Measurements from ENCODE around the gene GINS2. TPM values are rescaled to one million over a fixed set of nuclear protein-coding genes. Genes with fewer than 3 reads are reported as not detected.

GINS2 gene
- total RNA-seq, 1 experiment from 2014 or later, result 38.0 TPM

DNA sequence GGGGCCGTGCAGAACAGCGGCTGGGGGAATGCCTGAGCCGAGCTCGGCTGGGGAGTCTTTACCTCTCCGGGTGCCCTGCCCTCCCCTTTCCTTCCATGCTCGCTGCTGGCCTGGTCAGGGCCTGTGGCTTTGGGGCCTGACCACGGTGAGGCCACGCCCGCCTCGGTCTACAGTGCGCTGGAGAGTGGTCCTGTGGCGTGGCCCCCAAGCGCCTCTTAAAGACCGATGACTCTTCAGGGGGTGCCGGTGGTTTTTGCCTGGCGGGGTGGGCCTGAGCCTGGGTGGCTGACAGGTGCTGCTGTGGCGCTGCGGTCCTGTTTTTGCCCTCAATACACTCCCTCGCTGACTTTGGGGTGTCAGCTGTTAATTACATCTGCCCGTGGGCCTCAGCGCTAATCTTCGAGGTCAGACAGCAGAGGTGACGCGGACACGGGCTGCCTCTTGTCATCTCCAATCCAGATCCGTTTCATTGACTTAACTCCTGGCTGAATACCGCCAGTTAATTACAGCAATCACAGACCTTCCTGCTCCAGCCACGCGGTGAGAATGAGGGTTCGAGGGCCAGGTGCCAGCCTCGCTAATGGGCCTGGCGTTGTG, 45.9 kb downstream of the GINS2 start:
- Mint-ChIP-seq H3K4me1 (no peaks in the 10 kb centered on the region; the same call in 1 of the 2 replicates), H3K9me3 (no peaks in the 10 kb centered on the region), H3K36me3 (no peaks in the 10 kb centered on the region), H3K27ac (peak overlapping the region; percentile 63; the same call in 1 of the 2 replicates), H3K4me3 (no peak overlapping the region), H3K27me3 (ENCODE audit: low read depth) (no peaks in the 10 kb centered on the region)
- CTCF ChIA-PET, result interaction anchor here (0.9 to 1.8 kb wide), 4 partner anchors 14 to 75 kb away, joined by 3 to 17 read pairs (median 4); no protein-coding TSS in a partner anchor
- ATAC-seq (no peak), DNase-seq (ENCODE audit: low spot score) (no peak)
- TF ChIP-seq NFATC4 (CRISPR knock-in tag; IDR thresholded peaks at IDR 0.05), result no peak
- TF ChIP-seq FOXP1 (CRISPR knock-in tag; IDR thresholded peaks at IDR 0.05; ENCODE audit: borderline replicate concordance), result no peak
- no peak for TF ChIP-seq CREB1 (CRISPR knock-in tag; IDR thresholded peaks at IDR 0.05)
- TF ChIP-seq ZSCAN18 (CRISPR knock-in tag; IDR thresholded peaks at IDR 0.05), result no peak
- TF ChIP-seq, protein P1, sequence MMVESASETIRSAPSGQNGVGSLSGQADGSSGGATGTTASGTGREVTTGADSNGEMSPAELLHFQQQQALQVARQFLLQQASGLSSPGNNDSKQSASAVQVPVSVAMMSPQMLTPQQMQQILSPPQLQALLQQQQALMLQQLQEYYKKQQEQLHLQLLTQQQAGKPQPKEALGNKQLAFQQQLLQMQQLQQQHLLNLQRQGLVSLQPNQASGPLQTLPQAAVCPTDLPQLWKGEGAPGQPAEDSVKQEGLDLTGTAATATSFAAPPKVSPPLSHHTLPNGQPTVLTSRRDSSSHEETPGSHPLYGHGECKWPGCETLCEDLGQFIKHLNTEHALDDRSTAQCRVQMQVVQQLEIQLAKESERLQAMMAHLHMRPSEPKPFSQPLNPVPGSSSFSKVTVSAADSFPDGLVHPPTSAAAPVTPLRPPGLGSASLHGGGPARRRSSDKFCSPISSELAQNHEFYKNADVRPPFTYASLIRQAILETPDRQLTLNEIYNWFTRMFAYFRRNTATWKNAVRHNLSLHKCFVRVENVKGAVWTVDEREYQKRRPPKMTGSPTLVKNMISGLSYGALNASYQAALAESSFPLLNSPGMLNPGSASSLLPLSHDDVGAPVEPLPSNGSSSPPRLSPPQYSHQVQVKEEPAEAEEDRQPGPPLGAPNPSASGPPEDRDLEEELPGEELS (CRISPR knock-in tag; IDR thresholded peaks at IDR 0.05), result no peak
- TF ChIP-seq TP53 (CRISPR knock-in tag; IDR thresholded peaks at IDR 0.05), result no peak
- no peak for TF ChIP-seq TEAD1 (CRISPR knock-in tag; IDR thresholded peaks at IDR 0.05)
- no peak for TF ChIP-seq CREM (CRISPR knock-in tag; IDR thresholded peaks at IDR 0.05)
- TF ChIP-seq, protein P2, sequence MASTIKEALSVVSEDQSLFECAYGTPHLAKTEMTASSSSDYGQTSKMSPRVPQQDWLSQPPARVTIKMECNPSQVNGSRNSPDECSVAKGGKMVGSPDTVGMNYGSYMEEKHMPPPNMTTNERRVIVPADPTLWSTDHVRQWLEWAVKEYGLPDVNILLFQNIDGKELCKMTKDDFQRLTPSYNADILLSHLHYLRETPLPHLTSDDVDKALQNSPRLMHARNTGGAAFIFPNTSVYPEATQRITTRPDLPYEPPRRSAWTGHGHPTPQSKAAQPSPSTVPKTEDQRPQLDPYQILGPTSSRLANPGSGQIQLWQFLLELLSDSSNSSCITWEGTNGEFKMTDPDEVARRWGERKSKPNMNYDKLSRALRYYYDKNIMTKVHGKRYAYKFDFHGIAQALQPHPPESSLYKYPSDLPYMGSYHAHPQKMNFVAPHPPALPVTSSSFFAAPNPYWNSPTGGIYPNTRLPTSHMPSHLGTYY (CRISPR knock-in tag; IDR thresholded peaks at IDR 0.05), result no peak
- TF ChIP-seq, protein P3, sequence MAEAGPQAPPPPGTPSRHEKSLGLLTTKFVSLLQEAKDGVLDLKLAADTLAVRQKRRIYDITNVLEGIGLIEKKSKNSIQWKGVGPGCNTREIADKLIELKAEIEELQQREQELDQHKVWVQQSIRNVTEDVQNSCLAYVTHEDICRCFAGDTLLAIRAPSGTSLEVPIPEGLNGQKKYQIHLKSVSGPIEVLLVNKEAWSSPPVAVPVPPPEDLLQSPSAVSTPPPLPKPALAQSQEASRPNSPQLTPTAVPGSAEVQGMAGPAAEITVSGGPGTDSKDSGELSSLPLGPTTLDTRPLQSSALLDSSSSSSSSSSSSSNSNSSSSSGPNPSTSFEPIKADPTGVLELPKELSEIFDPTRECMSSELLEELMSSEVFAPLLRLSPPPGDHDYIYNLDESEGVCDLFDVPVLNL (CRISPR knock-in tag; IDR thresholded peaks at IDR 0.05; ENCODE audit: borderline replicate concordance, low read depth), result no peak
- TF ChIP-seq, protein P4, sequence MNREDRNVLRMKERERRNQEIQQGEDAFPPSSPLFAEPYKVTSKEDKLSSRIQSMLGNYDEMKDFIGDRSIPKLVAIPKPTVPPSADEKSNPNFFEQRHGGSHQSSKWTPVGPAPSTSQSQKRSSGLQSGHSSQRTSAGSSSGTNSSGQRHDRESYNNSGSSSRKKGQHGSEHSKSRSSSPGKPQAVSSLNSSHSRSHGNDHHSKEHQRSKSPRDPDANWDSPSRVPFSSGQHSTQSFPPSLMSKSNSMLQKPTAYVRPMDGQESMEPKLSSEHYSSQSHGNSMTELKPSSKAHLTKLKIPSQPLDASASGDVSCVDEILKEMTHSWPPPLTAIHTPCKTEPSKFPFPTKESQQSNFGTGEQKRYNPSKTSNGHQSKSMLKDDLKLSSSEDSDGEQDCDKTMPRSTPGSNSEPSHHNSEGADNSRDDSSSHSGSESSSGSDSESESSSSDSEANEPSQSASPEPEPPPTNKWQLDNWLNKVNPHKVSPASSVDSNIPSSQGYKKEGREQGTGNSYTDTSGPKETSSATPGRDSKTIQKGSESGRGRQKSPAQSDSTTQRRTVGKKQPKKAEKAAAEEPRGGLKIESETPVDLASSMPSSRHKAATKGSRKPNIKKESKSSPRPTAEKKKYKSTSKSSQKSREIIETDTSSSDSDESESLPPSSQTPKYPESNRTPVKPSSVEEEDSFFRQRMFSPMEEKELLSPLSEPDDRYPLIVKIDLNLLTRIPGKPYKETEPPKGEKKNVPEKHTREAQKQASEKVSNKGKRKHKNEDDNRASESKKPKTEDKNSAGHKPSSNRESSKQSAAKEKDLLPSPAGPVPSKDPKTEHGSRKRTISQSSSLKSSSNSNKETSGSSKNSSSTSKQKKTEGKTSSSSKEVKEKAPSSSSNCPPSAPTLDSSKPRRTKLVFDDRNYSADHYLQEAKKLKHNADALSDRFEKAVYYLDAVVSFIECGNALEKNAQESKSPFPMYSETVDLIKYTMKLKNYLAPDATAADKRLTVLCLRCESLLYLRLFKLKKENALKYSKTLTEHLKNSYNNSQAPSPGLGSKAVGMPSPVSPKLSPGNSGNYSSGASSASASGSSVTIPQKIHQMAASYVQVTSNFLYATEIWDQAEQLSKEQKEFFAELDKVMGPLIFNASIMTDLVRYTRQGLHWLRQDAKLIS (CRISPR knock-in tag; IDR thresholded peaks at IDR 0.05; ENCODE audit: borderline replicate concordance), result no peak
- TF ChIP-seq IRF2 (CRISPR knock-in tag; IDR thresholded peaks at IDR 0.05; ENCODE audit: borderline replicate concordance, low read depth), result no peak
- TF ChIP-seq TEAD4 (CRISPR knock-in tag; IDR thresholded peaks at IDR 0.05), result no peak
- TF ChIP-seq E2F1 (CRISPR knock-in tag; IDR thresholded peaks at IDR 0.05), result no peak
- TF ChIP-seq, protein P5, sequence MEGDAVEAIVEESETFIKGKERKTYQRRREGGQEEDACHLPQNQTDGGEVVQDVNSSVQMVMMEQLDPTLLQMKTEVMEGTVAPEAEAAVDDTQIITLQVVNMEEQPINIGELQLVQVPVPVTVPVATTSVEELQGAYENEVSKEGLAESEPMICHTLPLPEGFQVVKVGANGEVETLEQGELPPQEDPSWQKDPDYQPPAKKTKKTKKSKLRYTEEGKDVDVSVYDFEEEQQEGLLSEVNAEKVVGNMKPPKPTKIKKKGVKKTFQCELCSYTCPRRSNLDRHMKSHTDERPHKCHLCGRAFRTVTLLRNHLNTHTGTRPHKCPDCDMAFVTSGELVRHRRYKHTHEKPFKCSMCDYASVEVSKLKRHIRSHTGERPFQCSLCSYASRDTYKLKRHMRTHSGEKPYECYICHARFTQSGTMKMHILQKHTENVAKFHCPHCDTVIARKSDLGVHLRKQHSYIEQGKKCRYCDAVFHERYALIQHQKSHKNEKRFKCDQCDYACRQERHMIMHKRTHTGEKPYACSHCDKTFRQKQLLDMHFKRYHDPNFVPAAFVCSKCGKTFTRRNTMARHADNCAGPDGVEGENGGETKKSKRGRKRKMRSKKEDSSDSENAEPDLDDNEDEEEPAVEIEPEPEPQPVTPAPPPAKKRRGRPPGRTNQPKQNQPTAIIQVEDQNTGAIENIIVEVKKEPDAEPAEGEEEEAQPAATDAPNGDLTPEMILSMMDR (IDR thresholded peaks at IDR 0.05), result no peak
- TF ChIP-seq ZNF423 (CRISPR knock-in tag; IDR thresholded peaks at IDR 0.05), result no peak
- TF ChIP-seq ELF4 (CRISPR knock-in tag; IDR thresholded peaks at IDR 0.05; ENCODE audit: low read depth), result no peak
- POLR2A ChIA-PET, result no interaction called here
